HT-29 (cell line): Measurements from ENCODE around the gene AFMID. TPM values are rescaled to one million over a fixed set of nuclear protein-coding genes. Genes with fewer than 3 reads are reported as not detected.
A peak's percentile ranks its signal among the peaks of the same experiment; 100 is the strongest.

ENCODE experiments used
- DNase-seq: peaks from one replicate; pipeline ENCODE4 v3.0.0-alpha.2; 2015; ENCODE audit warnings: low spot score
- small RNA-seq: library from RNA; depleted of rRNA; stranded (forward); fragments of <200 nt; gene quantifications from one replicate; pipeline ENCODE3, GENCODE V24; 2014
- total RNA-seq: library from RNA; depleted of rRNA; stranded (reverse); fragments of >200 nt; shearing (Covaris generic); gene quantifications from 2 replicates; pipeline ENCODE4 v1.2.3, GENCODE V29; 2014; rRNA removed

AFMID gene
- total RNA-seq, 1 experiment from 2014 or later, result 36.6 TPM

GRCh38 chr17:78253946-78254672, 66.9 kb downstream of the AFMID start:
- peak; percentile 70 for DNase-seq

GRCh38 chr17:78255029-78255656, 68.0 kb downstream of the AFMID start:
- no peak for DNase-seq

GRCh38 chr17:78255953-78256706, 69.0 kb downstream of the AFMID start:
- DNase-seq, result no peak

- DNase-seq, result no peak
Measured at GRCh38 chr17:78256707-78257591, 69.8 kb downstream of the AFMID start.

Small RNA genes within 50 kb of the gene (small RNA-seq; reads per million reads assigned to genes)
- gene AC087645.1, result not detected

Other genes starting within 250 kb of the AFMID start
- 4.1 and 7.2 TPM in 2 replicates for gene TNRC6C, start 228.7 kb upstream of the AFMID start, total RNA-seq
- gene TMC6, start 58.6 kb upstream of the AFMID start, total RNA-seq, result 236 and 238 TPM in 2 replicates
- 4.1 and 7.2 TPM in 2 replicates for gene TMC8, start 56.6 kb upstream of the AFMID start, total RNA-seq
- 0.20 TPM in 1 of 2 replicates, not detected in the other for gene C17orf99, start 41.0 kb upstream of the AFMID start, total RNA-seq
- gene SYNGR2, start 18.8 kb upstream of the AFMID start, total RNA-seq, result 225 and 231 TPM in 2 replicates
- gene TK1, start 310 bp upstream of the AFMID start, total RNA-seq, result 379 and 400 TPM in 2 replicates
- 78.3 and 114 TPM in 2 replicates for gene BIRC5, start 26.9 kb downstream of the AFMID start, total RNA-seq
- gene TMEM235, start 44.3 kb downstream of the AFMID start, total RNA-seq, result not detected in 2 replicates
- gene SOCS3, start 172.7 kb downstream of the AFMID start, total RNA-seq, result 0.18 and 0.79 TPM in 2 replicates
- 23.0 and 30.7 TPM in 2 replicates for gene PGS1, start 191.3 kb downstream of the AFMID start, total RNA-seq